Vagina (tissue), 2 donors: ENCODE measurements around the gene DUSP5.

ENCODE experiments used
- POLR2A ChIP-seq, 2 donors: fragments of 450-650 bp; IDR thresholded peaks; one replicate each; pipeline ENCODE4 v1.6.1; 2017; ENCODE audit warnings: antibody characterized with exemption in 2 of 2, mild to moderate bottlenecking in 2 of 2, moderate library complexity in 2 of 2
- TF ChIP-seq, protein P1 (sequence below), 3 experiments: fragments of 450-650 bp in 2 of 3; fragments of 200-600 bp in 1 of 3; sonication (generic) in 1 of 3; IDR thresholded peaks; one replicate each; pipeline ENCODE4 v1.5.1; 2017 to 2019; ENCODE audit warnings: antibody characterized with exemption in 3 of 3, mild to moderate bottlenecking in 2 of 3, moderate library complexity in 2 of 3

DNA sequence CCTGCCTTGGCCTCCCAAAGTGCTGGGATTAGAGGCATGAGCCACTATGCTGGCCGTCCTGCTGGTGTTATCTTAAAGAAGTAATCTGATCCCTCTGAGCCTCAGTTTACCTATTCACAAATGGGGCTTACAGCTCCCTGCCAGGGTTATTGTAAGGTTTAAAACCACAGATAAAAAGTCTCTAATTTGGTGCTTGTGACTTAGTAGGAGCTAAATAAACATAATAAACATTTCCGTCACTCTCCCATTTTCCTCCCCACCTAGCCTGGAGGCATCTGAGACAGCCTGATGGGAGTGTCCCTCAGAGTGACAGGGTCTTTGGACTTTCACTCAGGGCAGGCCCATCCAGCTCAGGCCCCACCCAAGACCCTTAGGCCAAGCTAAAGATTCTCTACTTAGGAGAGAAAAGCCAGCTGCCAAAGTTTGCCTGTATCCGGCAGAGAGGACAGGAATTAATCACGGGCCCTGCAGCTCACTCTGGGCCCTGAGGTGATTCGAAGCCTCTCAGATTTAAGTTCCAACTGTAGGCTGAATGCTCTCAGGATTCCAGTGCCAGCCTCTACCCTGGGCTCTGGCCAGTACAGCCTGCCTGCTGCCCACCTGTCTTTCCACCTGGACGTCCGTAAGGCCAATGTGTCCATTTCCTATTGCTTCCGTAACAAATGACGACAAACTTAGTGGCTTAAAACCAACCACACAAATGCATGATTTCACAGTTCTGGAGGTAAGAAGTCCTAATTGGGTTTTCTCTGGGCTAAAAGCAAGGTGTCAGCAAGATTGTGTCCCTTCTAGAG is 21.8 kb upstream of the DUSP5 start:
- TF ChIP-seq, protein P1, sequence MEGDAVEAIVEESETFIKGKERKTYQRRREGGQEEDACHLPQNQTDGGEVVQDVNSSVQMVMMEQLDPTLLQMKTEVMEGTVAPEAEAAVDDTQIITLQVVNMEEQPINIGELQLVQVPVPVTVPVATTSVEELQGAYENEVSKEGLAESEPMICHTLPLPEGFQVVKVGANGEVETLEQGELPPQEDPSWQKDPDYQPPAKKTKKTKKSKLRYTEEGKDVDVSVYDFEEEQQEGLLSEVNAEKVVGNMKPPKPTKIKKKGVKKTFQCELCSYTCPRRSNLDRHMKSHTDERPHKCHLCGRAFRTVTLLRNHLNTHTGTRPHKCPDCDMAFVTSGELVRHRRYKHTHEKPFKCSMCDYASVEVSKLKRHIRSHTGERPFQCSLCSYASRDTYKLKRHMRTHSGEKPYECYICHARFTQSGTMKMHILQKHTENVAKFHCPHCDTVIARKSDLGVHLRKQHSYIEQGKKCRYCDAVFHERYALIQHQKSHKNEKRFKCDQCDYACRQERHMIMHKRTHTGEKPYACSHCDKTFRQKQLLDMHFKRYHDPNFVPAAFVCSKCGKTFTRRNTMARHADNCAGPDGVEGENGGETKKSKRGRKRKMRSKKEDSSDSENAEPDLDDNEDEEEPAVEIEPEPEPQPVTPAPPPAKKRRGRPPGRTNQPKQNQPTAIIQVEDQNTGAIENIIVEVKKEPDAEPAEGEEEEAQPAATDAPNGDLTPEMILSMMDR (IDR thresholded peaks at IDR 0.05) = no peak
- TF ChIP-seq POLR2A (IDR thresholded peaks at IDR 0.05) = no peak
